Osteoblast (primary cell): ENCODE results near the gene TAF6L. TPM values are rescaled to one million over a fixed set of nuclear protein-coding genes. Genes with fewer than 3 reads are reported as not detected.

ENCODE experiments used
- DNase-seq: peaks from one replicate; pipeline ENCODE4 v3.0.0; 2011; ENCODE audit warnings: low spot score, mixed read lengths; ENCODE audit not compliant: insufficient read length; ENCODE audit errors: missing footprints
- H2AFZ ChIP-seq: 2 replicates; pipeline ENCODE4 v1.6.0; 2011; ENCODE audit warnings: mild to moderate bottlenecking, low read length
- H3K27ac ChIP-seq: 2 replicates; pipeline ENCODE4 v1.5.1; 2011; ENCODE audit warnings: mild to moderate bottlenecking, low read depth, low read length, moderate library complexity
- H3K27me3 ChIP-seq: 2 replicates; pipeline ENCODE4 v1.6.0; 2012; ENCODE audit warnings: mild to moderate bottlenecking, control low read depth, inconsistent platforms, low read length, moderate library complexity; ENCODE audit not compliant: insufficient read depth
- H3K36me3 ChIP-seq: 2 replicates; pipeline ENCODE4 v1.5.1; 2011; ENCODE audit warnings: mild to moderate bottlenecking, low read length, control low read depth, moderate library complexity; ENCODE audit not compliant: insufficient read depth
- H3K4me1 ChIP-seq: 2 replicates; pipeline ENCODE4 v1.5.1; 2011; ENCODE audit warnings: mild to moderate bottlenecking, low read length, control low read depth, moderate library complexity; ENCODE audit not compliant: insufficient read depth
- H3K4me2 ChIP-seq: 2 replicates; pipeline ENCODE4 v1.6.0; 2011; ENCODE audit warnings: mild to moderate bottlenecking, low read length; ENCODE audit not compliant: insufficient read depth
- H3K4me3 ChIP-seq: fragments of 200-600 bp; sonication (generic); 3 replicates; pipeline ENCODE4 v1.5.1; 2012; ENCODE audit warnings: mild to moderate bottlenecking, low read length, inconsistent platforms; ENCODE audit not compliant: insufficient read depth
- H3K79me2 ChIP-seq: 2 replicates; pipeline ENCODE4 v1.6.0; 2012; ENCODE audit warnings: mild to moderate bottlenecking, low read length, control low read depth, inconsistent platforms; ENCODE audit not compliant: insufficient read depth
- H3K9me3 ChIP-seq: 2 replicates; pipeline ENCODE4 v1.5.1; 2011; ENCODE audit warnings: low read depth, low read length, control low read depth
- H4K20me1 ChIP-seq: 2 replicates; pipeline ENCODE4 v1.6.0; 2012; ENCODE audit warnings: mild to moderate bottlenecking, low read length, control low read depth; ENCODE audit not compliant: insufficient read depth
- total RNA-seq: library from RNA; depleted of rRNA; stranded (reverse); fragments of >200 nt; gene quantifications from 2 replicates; pipeline ENCODE4 v1.2.3, GENCODE V29; 2012
- TF ChIP-seq, protein P1 (sequence below): IDR thresholded peaks from 2 replicates; pipeline ENCODE4 v1.5.1; 2011; ENCODE audit warnings: mild to moderate bottlenecking, low read depth, low read length, moderate library complexity; ENCODE audit errors: extremely low read depth

The TAF6L gene
- total RNA-seq, 1 donor = 22.1 TPM

DNA sequence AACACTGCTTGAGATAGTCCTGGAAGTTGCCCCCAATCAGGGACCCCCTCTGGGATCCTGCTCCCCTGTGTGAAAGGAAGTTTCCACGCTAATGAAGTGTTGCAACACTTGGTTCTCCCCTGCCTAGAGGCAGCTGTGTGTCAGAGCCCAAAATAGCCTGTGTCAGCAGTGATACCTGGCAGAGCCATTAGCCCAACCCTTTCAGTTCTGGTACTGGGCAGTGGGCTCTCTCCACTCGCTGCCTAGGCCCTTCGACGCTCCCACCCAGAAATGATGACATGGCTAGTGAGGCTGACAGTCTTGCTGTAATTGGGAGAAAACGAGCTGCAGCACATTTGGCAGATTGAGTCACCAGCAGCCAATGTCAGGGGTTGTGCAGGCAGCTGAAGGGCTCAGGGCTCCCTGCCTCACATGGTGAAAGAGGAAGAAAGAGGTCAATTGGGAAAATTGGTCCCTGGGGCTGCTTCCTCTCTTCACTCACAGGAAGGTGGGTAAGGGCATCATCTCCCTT is 35.5 kb downstream of the TAF6L start:
- Histone ChIP-seq H3K27me3 (no peaks in the 10 kb centered on the region), H3K4me3 (no peak overlapping the region), H3K79me2 (peaks cover 34% of the 10 kb centered on the region), H3K36me3 (peaks cover 23% of the 10 kb centered on the region), H3K4me1 (peaks cover 27% of the 10 kb centered on the region), H2AFZ (no peak overlapping the region), H3K9me3 (no peaks in the 10 kb centered on the region), H3K4me2 (peak overlapping the region; percentile 99), H3K27ac (peak overlapping the region; percentile 79), H4K20me1 (peaks cover 23% of the 10 kb centered on the region)
- TF ChIP-seq, protein P1, sequence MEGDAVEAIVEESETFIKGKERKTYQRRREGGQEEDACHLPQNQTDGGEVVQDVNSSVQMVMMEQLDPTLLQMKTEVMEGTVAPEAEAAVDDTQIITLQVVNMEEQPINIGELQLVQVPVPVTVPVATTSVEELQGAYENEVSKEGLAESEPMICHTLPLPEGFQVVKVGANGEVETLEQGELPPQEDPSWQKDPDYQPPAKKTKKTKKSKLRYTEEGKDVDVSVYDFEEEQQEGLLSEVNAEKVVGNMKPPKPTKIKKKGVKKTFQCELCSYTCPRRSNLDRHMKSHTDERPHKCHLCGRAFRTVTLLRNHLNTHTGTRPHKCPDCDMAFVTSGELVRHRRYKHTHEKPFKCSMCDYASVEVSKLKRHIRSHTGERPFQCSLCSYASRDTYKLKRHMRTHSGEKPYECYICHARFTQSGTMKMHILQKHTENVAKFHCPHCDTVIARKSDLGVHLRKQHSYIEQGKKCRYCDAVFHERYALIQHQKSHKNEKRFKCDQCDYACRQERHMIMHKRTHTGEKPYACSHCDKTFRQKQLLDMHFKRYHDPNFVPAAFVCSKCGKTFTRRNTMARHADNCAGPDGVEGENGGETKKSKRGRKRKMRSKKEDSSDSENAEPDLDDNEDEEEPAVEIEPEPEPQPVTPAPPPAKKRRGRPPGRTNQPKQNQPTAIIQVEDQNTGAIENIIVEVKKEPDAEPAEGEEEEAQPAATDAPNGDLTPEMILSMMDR = no peak
- DNase-seq = no peak

- no peaks in the 10 kb centered on the region for H3K79me2 ChIP-seq
- DNase-seq = no peak
- no peaks in the 10 kb centered on the region for H3K27me3 ChIP-seq
- peaks cover 17% of the 10 kb centered on the region for H3K36me3 ChIP-seq
- peaks cover 13% of the 10 kb centered on the region for H3K4me1 ChIP-seq
- no peak overlapping the region for H3K27ac ChIP-seq
- H3K9me3 ChIP-seq = no peaks in the 10 kb centered on the region
- no peak overlapping the region for H2AFZ ChIP-seq
- no peak overlapping the region for H3K4me3 ChIP-seq
- TF ChIP-seq, protein P1 = no peak
- H4K20me1 ChIP-seq = no peaks in the 10 kb centered on the region
- no peak overlapping the region for H3K4me2 ChIP-seq
Measured at GRCh38 chr11:62810748-62811147, 39.6 kb downstream of the TAF6L start.

GRCh38 chr11:62811659-62812058 is 40.5 kb downstream of the TAF6L start:
- DNase-seq = no peak
- H4K20me1 ChIP-seq = no peaks in the 10 kb centered on the region
- TF ChIP-seq, protein P1 = no peak

GRCh38 chr11:62816557-62816956 is 45.4 kb downstream of the TAF6L start:
- Histone ChIP-seq H2AFZ (no peak overlapping the region), H3K79me2 (no peaks in the 10 kb centered on the region), H3K27ac (no peak overlapping the region), H4K20me1 (no peaks in the 10 kb centered on the region), H3K4me1 (no peaks in the 10 kb centered on the region), H3K36me3 (peaks cover 58% of the 10 kb centered on the region), H3K4me3 (no peak overlapping the region), H3K9me3 (no peaks in the 10 kb centered on the region), H3K4me2 (no peak overlapping the region), H3K27me3 (no peaks in the 10 kb centered on the region)
- TF ChIP-seq, protein P1 = no peak
- no peak for DNase-seq

More at GRCh38 chr11:62811659-62812058, 40.5 kb downstream of the TAF6L start:
- no peak overlapping the region for H2AFZ ChIP-seq
- no peaks in the 10 kb centered on the region for H3K27me3 ChIP-seq
- no peak overlapping the region for H3K27ac ChIP-seq
- no peaks in the 10 kb centered on the region for H3K79me2 ChIP-seq
- peaks cover 4% of the 10 kb centered on the region for H3K4me1 ChIP-seq
- no peaks in the 10 kb centered on the region for H3K9me3 ChIP-seq
- H3K4me2 ChIP-seq = no peak overlapping the region
- peaks cover 26% of the 10 kb centered on the region for H3K36me3 ChIP-seq
- H3K4me3 ChIP-seq = no peak overlapping the region
